KMS-11 (cell line): ENCODE measurements around the gene DNALI1.
"Not testable (repeated sequence)": the region's sequence is repeated elsewhere in the genome, so short reads cannot be mapped to it uniquely, and the experiment has no call there.

Experiments
- H2AFZ ChIP-seq: fragments of 200-600 bp; sonication (generic); 2 replicates; pipeline ENCODE4 v1.6.1; 2016; ENCODE audit warnings: antibody characterized with exemption, mixed run types, low read depth
- H3K27ac ChIP-seq: fragments of 200-600 bp; sonication (generic); 2 replicates; pipeline ENCODE4 v1.6.1; 2016; ENCODE audit warnings: mild to moderate bottlenecking, mixed run types
- H3K27me3 ChIP-seq: fragments of 200-600 bp; sonication (generic); 2 replicates; pipeline ENCODE4 v1.6.1; 2017; ENCODE audit warnings: mild to moderate bottlenecking, low read depth, mixed run types, moderate library complexity; ENCODE audit not compliant: insufficient read depth
- H3K36me3 ChIP-seq: fragments of 200-600 bp; sonication (generic); 2 replicates; pipeline ENCODE4 v1.6.1; 2017; ENCODE audit warnings: mild to moderate bottlenecking, mixed run types; ENCODE audit not compliant: insufficient read depth
- H3K4me1 ChIP-seq: fragments of 200-600 bp; sonication (generic); 2 replicates; pipeline ENCODE4 v1.6.1; 2016; ENCODE audit warnings: mild to moderate bottlenecking, low read depth, mixed run types; ENCODE audit not compliant: poor library complexity, severe bottlenecking
- H3K4me2 ChIP-seq: fragments of 200-600 bp; sonication (generic); 2 replicates; pipeline ENCODE4 v1.7.0; 2016; ENCODE audit warnings: mild to moderate bottlenecking, mixed run types
- H3K4me3 ChIP-seq: fragments of 200-600 bp; sonication (generic); IDR thresholded peaks from 2 replicates; pipeline ENCODE4 v1.6.1; 2017; ENCODE audit warnings: low read depth, low read length, mixed read lengths; ENCODE audit not compliant: insufficient read depth
- H3K79me2 ChIP-seq: fragments of 200-600 bp; sonication (generic); 2 replicates; pipeline ENCODE4 v1.6.1; 2016; ENCODE audit warnings: low read depth, mixed run types; ENCODE audit not compliant: insufficient read depth
- H3K9ac ChIP-seq: fragments of 200-600 bp; sonication (generic); 2 replicates; pipeline ENCODE4 v1.6.1; 2016; ENCODE audit warnings: mild to moderate bottlenecking, mixed run types
- H4K20me1 ChIP-seq: fragments of 200-600 bp; sonication (generic); 2 replicates; pipeline ENCODE4 v1.6.1; 2016; ENCODE audit warnings: mild to moderate bottlenecking, mixed run types; ENCODE audit not compliant: insufficient read depth
- CTCF ChIP-seq: fragments of 200-600 bp; sonication (generic); conservative IDR thresholded peaks from 2 replicates; pipeline ENCODE4 v1.6.1; 2017; ENCODE audit warnings: low read depth, mild to moderate bottlenecking, antibody characterized with exemption, low read length, moderate library complexity, mixed read lengths

The DNALI1 gene

GRCh38 chr1:37515185-37516034 lies 41.3 kb upstream of the DNALI1 start:
- H2AFZ ChIP-seq: peak overlapping the region; percentile 95
- H3K36me3 ChIP-seq: no peaks in the 10 kb centered on the region; the same call in 1 of the 2 replicates
- H3K4me3 ChIP-seq: no peak overlapping the region
- H3K4me1 ChIP-seq: peaks cover 18% of the 10 kb centered on the region
- H3K4me2 ChIP-seq: peak overlapping the region; percentile 64
- H3K9ac ChIP-seq: peak overlapping the region; percentile 53; the same call in 1 of the 2 replicates
- H4K20me1 ChIP-seq: no peaks in the 10 kb centered on the region
- no peaks in the 10 kb centered on the region for H3K27me3 ChIP-seq
- TF ChIP-seq CTCF: no peak
- H3K79me2 ChIP-seq: peaks cover 14% of the 10 kb centered on the region; the same call in 1 of the 2 replicates
- H3K27ac ChIP-seq: peak overlapping the region; percentile 44; the same call in 1 of the 2 replicates

GRCh38 chr1:37517569-37517968 lies 39.2 kb upstream of the DNALI1 start:
- H3K9ac ChIP-seq: no peak overlapping the region
- no peak overlapping the region for H3K4me3 ChIP-seq
- H4K20me1 ChIP-seq: no peaks in the 10 kb centered on the region
- TF ChIP-seq CTCF: no peak
- no peaks in the 10 kb centered on the region for H3K27me3 ChIP-seq
- no peak overlapping the region for H3K27ac ChIP-seq
- no peaks in the 10 kb centered on the region; the same call in 1 of the 2 replicates for H3K36me3 ChIP-seq
- H3K4me2 ChIP-seq: no peak overlapping the region
- peaks cover 13% of the 10 kb centered on the region; the same call in 1 of the 2 replicates for H3K79me2 ChIP-seq
- no peak overlapping the region for H2AFZ ChIP-seq
- H3K4me1 ChIP-seq: peaks cover 16% of the 10 kb centered on the region

- not testable (repeated sequence) for H3K4me2 ChIP-seq, H4K20me1 ChIP-seq, H3K27ac ChIP-seq, H3K4me3 ChIP-seq, H3K36me3 ChIP-seq, H2AFZ ChIP-seq, H3K9ac ChIP-seq, H3K79me2 ChIP-seq, H3K4me1 ChIP-seq, H3K27me3 ChIP-seq
Observed at GRCh38 chr1:37518241-37518640, 38.5 kb upstream of the DNALI1 start.

- H3K27ac ChIP-seq, H3K4me1 ChIP-seq, H3K36me3 ChIP-seq, H3K4me2 ChIP-seq, H2AFZ ChIP-seq, H3K27me3 ChIP-seq, H4K20me1 ChIP-seq, H3K79me2 ChIP-seq, H3K9ac ChIP-seq, H3K4me3 ChIP-seq: not testable (repeated sequence)
Observed at GRCh38 chr1:37518929-37519328, 37.8 kb upstream of the DNALI1 start.

GRCh38 chr1:37519613-37520012 lies 37.1 kb upstream of the DNALI1 start:
- no peak overlapping the region for H3K9ac ChIP-seq
- peaks cover 4% of the 10 kb centered on the region for H3K4me1 ChIP-seq
- no peak overlapping the region for H2AFZ ChIP-seq
- H4K20me1 ChIP-seq: no peaks in the 10 kb centered on the region
- no peaks in the 10 kb centered on the region for H3K27me3 ChIP-seq
- TF ChIP-seq CTCF: no peak
- H3K79me2 ChIP-seq: no peaks in the 10 kb centered on the region
- H3K27ac ChIP-seq: no peak overlapping the region
- H3K4me2 ChIP-seq: no peak overlapping the region
- H3K4me3 ChIP-seq: no peak overlapping the region
- H3K36me3 ChIP-seq: no peaks in the 10 kb centered on the region

GRCh38 chr1:37529888-37530287 lies 26.9 kb upstream of the DNALI1 start:
- H4K20me1 ChIP-seq, H3K36me3 ChIP-seq, H3K4me2 ChIP-seq, H3K27ac ChIP-seq, H3K4me3 ChIP-seq, H2AFZ ChIP-seq, H3K79me2 ChIP-seq, H3K4me1 ChIP-seq, H3K27me3 ChIP-seq, H3K9ac ChIP-seq: not testable (repeated sequence)

GRCh38 chr1:37532418-37533156 lies 24.2 kb upstream of the DNALI1 start:
- not testable (repeated sequence) for H3K79me2 ChIP-seq, H3K27ac ChIP-seq, H4K20me1 ChIP-seq, H3K36me3 ChIP-seq, H3K4me3 ChIP-seq, H3K27me3 ChIP-seq, H2AFZ ChIP-seq, H3K4me2 ChIP-seq, H3K9ac ChIP-seq
- H3K4me1 ChIP-seq: peaks cover 16% of the 10 kb centered on the region
